NK-92 (cell line): ENCODE measurements around the gene CEP55.

Source experiments
- DNase-seq: peaks from one replicate; lab custom pipeline; 2025; ENCODE audit not compliant: unreplicated experiment; lab: John Stamatoyannopoulos, UW

CEP55 gene

DNA sequence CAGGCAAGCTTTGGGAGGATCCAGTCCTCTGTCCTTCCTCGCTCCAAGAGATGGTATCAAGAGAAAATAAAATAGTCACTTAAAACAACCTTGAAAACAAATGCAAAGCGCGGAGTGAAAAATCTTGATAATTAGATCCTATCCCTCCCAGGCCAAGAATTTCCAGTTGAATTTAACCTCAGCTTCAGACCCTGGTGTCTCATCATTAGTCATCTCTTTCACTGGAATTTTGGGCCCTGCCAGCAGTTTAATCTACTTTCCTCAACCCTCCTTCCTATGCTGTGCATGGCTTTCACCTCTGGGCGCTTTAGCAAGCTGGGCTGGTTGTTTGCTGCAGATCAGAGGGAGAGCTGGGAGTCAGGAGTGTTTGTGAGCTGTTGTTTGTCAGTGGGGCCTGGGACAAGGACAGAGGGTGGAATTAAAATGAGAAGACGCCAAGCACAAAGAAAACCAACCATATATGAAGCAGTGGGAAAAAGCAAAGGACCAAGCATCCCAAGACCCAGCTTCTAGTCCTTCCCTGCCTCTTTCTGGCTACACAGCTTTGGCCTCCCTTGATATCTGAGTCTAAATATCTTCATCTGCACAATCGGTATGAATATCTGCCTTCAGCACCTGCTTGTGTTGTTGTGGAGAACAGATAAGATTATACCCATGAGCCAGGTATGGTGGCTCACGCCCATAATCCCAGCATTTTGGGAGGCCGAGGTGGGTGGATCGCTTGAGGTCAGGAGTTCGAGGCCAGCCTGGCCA is 27.8 kb upstream of the CEP55 start:
- no peak for DNase-seq

DNA sequence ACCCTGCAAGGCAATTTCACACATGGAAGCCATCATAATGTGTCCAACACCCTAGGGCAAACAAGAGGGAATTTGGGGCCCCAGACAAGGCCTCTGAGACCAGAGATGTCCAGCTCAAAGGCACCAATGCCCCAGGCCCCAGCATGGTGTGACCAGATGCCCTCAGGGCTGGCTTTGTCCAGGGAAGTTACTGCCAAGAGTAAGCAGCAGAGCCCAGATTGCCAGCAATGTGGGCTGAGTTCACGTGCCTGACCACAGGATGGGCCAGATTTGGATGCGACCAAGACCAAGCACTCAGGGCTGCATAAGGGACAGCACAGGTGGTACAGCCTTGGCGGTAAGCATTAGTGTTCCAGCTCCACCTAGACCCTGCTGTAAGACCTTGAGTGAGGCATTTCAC is 27.0 kb upstream of the CEP55 start:
- no peak for DNase-seq

DNA sequence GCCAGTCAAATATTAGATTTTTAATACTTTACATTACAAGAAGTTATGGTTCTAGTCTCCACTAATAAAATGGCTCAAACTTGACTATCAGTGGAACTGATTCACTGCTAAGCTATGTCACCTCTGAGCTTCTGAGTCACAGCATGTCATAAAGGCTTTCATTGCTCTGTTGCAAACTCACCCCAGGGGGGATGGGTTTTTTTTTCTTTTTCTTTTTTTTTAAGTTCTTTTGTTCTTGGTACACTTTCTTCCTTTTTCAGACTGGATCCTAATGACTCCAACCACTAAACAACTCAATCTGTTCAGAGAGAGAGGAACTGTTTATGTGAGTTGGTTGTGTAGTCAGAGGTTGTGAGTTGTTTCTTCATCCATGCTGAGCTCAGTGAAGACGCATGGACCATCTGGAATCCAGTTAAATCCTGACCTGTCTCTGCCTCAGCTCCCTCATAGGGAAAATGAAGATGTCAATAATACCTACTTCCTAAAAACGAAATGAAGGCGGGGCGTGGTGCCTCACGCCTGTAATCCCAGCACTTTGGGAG is 25.2 kb upstream of the CEP55 start:
- DNase-seq: no peak

DNA sequence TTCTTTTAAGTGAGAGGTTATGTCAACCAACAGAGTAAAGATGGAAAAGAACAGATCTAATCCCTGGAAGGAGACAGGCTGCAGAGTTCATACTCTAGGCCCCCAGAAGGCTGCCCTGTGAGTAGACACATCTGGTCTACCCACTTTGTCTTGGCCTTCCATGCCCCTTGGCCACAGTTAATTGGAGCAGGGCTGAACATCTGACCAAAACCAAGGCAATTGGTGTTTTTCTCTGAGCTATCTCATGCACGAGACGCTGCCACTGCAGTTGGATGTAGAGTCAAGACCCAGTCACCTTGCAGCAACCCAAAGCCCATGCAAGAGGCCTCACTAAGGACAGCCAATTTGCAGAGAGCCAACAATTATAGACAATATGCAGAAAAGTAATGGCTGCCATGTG is 23.3 kb upstream of the CEP55 start:
- DNase-seq: no peak

DNA sequence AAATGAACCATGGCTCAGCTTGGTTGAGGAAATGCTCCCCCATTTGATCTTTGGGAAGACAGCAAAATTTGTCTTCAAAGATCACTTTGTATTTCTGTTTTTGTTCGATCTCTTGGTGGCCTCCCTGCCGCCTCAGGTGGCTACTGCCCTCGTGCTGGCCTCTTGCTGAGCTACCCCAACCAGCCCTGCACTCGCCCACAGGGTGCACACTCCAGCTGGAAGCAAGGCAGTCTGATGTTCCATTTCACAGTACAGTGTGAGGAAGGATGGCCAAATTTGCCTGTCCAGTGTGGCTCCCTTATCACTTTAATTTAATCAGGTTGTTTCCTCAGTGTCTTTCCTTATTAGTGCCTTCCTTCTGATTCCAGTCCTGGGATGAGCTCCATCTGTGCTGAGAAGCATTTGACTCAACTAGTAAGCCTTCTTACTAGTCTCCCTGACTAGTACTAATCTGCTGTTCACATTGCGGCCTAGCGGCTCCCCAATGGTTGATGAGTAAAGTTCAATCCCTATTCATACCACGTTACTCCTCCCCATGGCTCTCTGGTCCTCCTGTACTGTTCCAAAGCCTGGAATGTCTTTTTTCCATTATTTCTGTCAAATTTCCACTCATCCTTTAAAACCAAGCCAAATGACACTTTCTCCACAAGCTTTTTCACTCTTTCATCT is 22.5 kb upstream of the CEP55 start:
- DNase-seq: no peak

DNA sequence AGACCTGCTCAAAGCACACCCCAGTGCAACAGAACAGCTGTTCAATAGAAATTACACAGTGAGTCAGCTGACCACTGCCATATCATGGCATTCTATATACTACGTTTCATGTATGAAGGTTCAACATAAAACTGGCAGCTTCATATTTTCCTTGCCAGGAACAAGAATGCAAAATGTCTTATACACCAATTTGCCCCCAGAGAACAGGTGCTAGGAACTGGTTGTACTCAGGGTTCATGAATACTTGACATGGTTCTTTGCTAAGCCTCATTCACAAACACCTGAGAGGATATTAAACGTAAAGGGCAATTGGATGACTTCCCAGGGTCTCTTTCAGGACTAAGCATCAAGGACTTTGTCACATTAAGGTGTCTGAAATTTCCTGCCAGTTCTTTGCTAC is 21.2 kb upstream of the CEP55 start:
- DNase-seq: no peak

DNA sequence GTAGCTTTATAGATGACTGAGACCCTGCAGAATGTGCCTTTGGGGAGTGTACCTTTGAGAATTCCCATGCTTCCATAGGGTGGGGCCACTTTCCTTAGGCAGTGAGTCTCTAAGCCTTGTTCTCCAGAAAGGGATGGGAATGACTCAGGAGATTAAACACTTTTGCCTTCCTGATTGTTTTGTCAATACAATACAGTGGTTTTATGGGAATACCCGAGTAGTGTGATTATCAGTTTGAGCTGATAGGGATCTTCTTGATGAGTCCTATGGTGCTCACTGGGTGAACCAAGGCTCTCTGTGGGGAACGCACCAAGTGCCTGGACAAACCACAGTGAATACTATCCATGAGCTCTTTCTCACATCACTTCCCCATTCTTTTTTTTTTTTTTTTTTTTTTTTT is 20.5 kb upstream of the CEP55 start:
- DNase-seq: no peak

DNA sequence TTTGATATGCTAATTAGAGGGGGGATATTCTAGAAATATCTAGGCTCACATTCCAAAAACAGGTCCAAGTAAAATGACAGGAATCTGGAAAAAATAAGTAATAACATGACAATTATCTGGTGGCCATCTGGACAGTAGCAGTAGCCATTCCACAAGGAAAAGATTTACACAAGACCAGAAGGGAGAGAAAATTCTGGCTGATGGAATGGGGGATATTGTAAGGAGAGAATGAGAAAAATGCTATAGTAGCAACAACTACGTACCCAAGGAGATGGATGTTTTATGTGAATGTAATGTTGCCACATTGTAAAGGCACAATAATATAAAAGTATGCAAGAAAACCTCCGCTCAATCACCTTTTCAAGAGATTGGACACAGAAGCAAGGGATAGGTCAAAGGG is 19.7 kb upstream of the CEP55 start:
- no peak for DNase-seq

DNA sequence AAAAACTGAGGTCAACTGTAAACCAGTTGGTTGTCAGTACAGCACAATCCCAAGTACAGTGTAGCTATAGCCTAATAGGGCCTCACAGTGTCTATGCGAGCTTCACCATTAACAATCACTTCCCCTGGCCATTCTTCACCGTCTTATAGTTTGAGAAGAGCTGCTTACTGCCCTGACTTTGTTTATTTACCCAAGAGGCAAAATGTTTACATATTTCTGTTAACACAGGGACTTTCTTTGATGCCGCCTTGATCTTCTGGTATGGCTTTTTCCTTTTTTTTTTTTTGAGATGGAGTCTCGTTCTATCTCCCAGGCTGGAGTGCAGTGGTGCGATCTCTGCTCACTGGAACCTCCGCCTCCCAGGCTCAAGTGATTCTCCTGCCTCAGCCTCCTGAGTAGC is 17.5 kb upstream of the CEP55 start:
- no peak for DNase-seq

DNA sequence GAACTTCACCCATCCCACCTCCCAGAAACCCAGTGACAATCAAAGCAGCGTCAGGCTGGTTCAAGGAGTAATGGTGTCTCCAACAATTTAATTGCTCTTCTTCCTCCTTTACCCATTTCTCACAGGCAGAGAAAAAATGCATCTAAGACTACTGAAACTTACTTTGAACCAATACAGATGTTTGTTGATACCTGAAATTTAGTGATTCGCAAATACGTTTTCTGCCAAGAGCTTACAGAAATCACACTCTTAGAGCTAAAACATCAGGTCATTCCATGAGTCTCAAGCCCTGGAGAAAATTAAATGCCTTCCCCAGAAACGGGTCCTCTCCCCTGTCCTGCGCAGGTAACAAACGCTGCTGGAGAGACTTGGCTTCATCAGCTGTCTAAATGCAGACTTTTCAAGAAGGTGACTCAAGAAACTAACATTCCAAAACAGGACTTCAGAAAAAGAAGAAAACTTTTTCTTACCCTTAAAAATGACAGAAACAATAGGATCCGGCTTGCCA is 14.7 kb upstream of the CEP55 start:
- no peak for DNase-seq

DNA sequence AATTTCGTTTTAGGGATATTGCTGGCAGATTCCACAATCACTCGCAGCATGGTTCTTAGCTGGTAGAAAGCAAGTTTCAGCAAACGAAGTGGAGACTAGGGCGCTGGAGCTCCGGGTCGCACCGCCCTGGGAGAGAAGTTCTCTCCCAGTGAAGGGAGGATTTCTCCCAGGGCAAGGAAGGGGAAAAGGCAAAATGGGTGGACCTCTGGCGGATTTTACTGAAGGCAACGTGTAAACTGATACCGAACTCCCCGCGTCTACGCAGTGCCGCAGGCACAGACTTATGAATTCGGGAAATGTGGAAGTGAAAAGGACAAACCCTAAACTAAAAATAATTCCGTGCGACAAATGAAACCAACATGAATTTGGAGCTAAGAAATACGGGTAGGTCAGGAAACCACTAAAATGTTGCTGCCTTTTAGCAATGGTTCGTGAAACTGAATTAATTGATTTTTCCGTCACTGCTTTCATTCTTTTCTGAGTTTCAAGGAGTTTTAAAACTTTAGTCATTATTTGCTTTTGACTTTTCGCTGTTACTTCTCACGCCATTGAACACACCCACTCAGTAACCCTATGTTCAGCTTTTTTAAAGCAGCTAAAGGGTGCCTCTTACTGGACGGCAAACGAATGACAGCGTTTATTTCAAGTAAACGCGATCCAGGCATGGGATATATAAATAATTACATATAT is 14.1 kb upstream of the CEP55 start, which contains the start of gene MYOF:
Gene MYOF (minus strand): TSS at position 190 of the 690 bp plus-strand sequence. CDS start 140 bp downstream, at position 50.
- no peak for DNase-seq

DNA sequence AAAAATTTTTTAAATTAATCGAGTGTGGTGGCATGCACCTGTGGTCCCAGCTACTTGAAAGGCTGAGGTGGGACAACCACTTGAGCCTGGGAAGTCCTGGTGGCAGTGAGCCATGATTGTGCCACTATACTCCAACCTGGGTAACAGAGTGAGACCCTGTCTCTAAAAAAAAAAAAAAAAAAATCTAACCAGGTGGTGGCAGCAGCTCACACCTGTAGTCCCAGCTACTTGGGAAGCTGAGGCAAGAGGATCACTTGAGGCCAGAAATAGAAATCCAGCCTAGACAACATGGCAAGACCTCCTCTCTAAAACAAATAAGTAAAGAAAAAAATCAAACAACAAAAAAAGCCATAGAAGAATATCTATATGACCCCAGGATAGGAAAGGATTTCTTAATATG is 10.7 kb upstream of the CEP55 start:
- no peak for DNase-seq

DNA sequence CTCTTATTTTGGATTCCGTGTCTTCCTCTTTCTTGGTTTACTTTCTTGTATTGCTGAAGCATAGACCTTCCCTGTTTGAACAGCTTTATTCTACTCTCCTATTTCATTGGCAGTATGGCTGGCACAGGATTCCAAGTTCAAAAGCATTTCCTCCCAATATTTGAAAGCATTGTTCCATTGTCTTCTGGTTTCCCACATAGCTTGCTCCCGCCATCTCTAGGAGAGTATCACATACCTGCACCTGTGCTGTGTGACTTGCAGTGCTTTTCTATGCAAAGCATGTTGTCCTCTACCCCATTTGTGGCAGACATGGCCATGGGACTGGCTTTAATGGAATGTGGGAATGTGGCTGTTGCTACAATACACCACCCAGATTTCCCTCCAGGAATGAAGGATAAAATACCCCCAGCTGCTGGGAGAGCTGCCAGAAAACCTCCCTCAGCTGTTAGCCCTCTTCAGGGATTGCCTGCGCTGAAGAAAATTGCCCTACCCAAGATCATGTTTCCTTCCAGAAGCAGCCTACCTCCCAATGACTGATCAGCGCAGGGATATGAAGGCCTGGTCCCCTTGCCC is 7.4 kb upstream of the CEP55 start:
- no peak for DNase-seq

DNA sequence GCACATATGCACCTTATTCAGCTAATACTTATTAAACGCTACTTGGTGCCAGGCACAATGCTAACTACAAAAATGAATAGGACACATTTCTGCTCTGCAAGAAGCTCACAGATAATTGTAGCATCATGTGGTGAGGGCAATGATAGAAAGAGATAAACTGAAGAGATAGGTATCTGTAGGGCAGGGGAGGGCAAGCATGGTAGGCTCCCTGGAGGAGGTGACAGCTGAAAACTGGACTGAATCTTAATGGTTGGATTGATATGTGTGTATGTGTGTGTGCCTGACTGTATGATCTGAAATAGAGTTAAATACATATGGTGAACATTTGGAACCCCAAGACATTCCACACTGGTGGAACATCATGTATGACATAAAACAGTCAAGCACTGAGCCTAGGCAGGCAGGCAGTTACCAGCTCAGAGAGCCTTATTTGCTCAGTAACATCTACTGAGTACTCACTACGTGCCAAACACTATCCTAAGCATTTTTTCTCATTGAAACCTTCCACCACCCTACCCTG is 4.8 kb upstream of the CEP55 start:
- DNase-seq: no peak

DNA sequence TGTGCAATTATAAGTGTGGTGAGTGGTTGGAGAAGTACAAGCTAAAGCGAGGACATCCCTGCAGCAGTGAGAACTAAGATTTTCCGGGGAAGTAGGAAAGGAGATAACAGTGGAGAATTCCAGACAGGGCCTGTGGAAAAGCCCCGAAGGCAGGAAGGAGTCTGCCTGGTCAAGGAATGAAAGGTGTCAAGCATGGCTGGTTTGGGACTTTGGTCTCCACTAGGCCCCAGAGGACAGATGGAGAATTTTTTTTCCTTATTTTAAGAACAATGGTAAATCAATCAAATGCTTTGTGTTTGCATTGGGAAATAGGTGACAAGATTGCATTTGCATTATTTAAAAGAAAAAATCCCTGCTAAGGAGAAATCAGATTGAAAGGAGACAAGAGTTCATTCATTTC is 3.2 kb upstream of the CEP55 start:
- no peak for DNase-seq

DNA sequence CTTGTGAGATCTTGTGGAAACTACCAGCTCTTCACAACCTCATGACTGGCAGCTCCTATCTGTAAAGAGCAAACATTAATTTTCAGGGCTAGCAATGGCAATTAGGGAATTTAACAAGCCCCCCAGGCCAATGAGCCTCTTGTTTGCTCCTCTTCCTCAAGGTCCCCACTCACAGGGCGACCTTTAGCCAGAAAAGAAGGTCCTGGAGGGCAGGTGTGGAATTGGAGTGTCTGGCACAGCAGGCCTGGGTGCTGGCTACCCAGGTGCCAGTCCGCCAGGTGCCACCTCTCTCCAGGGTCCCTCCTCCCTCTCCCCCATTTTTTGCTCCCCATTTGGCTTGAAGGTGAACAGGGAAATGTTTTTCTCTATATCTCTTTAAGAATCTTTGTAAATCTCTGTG is 1.9 kb upstream of the CEP55 start:
- no peak for DNase-seq

DNA sequence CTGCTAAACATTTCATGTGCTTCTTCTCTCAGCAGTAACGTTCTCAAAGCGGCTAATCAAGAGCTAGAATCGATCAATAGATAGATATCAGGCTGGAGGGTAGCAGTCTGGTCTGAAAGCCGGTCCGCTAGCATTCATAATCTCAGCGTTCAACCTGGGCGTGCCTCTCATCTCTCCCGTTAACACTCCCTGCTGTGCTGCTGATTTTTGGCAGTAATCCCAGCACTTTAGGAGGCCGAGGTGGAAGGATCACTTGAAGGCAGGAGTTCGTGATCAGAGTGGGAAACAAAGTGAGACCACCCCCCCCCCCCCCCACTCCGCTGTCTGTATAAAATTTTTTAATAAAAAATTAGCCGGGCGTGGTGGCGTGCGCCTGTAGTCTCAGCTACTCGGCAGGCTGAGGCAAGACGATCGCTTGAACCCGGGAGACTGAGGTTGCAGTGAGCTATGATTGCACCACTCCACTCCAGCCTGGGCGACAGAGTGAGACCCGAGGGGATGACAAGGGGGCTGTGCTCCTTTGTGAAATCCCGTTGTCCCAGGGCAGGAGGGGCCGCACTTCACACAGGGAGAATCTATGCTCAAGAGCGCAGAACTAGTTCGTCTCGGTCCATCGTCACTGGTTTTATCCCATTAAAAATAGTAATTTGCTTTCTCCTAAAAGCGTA is 624 bp upstream of the CEP55 start:
- DNase-seq: no peak

DNA sequence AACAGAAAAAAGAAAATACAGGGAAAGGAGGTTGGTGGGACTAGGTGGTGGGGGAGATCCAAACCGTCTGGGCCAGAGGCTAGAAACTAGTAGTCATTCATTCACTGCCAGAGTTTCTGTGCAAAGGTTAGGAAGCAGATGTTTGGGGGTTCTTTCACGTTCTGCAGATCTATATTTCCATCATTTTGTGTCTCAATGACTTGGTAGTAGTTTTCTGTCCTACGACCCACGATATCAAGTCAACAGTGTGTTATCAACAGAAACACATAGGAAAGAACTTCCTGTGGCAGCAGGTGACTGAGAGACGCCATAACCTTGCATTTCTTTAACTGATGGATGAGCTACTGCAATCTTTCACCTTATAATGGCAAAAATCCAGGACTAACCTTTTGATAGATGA is 1.8 kb downstream of the CEP55 start:
- DNase-seq: no peak

DNA sequence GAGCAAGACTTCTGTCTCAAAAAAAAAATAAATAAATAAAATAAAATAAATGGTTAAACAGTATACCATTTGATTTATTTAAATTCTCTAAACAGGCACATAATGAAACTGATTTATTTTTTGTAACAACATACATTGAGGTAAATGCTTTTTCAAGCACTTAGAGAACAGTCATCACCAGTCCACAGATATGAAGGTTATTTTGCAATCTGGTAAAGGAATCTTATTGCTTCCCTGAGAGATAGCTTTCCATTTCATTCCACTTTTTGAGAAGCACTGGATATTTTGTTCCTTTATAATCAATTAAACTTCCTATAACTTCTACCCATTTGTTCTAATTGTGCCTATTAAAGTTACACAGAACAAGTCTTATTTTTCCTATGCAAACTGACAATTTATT is 5.2 kb downstream of the CEP55 start:
- no peak for DNase-seq

DNA sequence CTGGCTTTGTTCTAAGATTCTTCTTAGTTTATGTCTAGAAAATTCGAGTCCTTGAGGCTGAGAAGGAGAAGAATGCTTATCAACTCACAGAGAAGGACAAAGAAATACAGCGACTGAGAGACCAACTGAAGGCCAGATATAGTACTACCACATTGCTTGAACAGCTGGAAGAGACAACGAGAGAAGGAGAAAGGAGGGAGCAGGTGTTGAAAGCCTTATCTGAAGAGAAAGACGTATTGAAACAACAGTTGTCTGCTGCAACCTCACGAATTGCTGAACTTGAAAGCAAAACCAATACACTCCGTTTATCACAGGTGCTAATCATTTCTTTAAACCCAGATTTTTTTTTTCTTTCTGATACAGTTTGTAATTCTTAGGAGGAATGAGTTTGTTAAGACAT is 6.7 kb downstream of the CEP55 start:
- DNase-seq: no peak

DNA sequence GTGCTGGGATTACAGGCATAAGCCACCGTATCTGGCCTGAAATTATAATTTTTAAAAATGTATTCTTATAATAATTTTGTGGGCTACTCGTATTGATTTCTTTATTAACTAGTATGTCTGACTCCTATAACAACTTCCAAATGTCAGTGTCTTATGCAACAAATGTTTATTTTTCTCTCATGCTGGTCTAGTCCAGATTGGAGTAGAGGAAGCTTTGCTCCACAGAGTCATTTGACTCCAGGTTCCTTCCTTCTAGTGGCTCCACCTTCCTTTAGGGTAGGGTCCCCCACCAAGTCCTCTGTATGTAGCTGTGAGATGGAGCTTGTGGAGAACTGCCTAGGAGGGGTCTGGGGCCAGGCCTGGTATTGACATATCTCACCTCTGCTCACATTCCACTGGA is 8.7 kb downstream of the CEP55 start:
- DNase-seq: no peak
